ENCODE measurements around the gene TRIM15. TPM values are rescaled to one million over a fixed set of nuclear protein-coding genes. Genes with fewer than 3 reads are reported as not detected.

TRIM15 gene
- total RNA-seq, 1 experiment from 2014 or later = 0.20 TPM

DNA sequence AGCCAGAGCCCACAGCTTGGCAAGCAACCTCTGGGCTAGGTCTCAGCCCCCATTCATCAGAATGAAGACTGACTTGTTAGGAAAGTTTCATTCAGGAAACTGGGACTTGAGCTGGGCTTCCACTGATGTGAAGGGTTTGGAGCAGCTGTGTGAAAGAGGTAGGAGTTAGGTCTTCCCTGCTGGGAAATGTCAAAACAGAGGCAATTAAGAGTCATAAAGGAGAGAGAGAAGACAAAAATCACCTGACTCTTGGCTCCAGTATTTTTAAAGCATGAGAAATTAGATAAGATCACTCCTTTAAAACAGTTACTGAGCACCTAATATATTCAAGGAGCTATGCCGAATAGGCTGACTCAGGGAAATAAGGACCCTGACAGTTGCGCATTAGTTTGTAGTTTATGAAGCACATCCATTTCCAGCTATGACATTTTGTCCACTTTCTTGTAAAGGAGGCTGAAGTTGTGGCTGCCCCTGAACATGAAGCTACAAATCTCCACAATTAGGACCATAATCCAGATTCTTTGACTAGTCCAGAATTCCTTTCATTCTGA, 31.3 kb upstream of the TRIM15 start:
- H3K4ac ChIP-seq (ENCODE audit: low read depth, low read length) = no peak overlapping the region
- H3K18ac ChIP-seq (ENCODE audit: insufficient read length, low read depth, low read length) = no peak overlapping the region
- no peak overlapping the region for H4K5ac ChIP-seq (ENCODE audit: insufficient read length, low read depth, low read length)
- Mint-ChIP-seq H3K9me3 (no peaks in the 10 kb centered on the region), H3K4me1 (peaks cover 5 to 11% of the 10 kb centered on the region in 2 experiments), H3K4me3 (no peak overlapping the region), H3K27ac (no peak overlapping the region), H3K36me3 (ENCODE audit: insufficient read depth in 1 of 3, low read depth in 3 of 3) (no peaks in the 10 kb centered on the region), H3K27me3 (ENCODE audit: low read depth) (peaks cover 74% of the 10 kb centered on the region)
- H3K9ac ChIP-seq (ENCODE audit: extremely low read depth, insufficient read length, low read length) = no peak overlapping the region
- H4K8ac ChIP-seq (replicated peaks; ENCODE audit: insufficient read length, low read depth, low read length) = no peak overlapping the region
- TF ChIP-seq, protein P1, sequence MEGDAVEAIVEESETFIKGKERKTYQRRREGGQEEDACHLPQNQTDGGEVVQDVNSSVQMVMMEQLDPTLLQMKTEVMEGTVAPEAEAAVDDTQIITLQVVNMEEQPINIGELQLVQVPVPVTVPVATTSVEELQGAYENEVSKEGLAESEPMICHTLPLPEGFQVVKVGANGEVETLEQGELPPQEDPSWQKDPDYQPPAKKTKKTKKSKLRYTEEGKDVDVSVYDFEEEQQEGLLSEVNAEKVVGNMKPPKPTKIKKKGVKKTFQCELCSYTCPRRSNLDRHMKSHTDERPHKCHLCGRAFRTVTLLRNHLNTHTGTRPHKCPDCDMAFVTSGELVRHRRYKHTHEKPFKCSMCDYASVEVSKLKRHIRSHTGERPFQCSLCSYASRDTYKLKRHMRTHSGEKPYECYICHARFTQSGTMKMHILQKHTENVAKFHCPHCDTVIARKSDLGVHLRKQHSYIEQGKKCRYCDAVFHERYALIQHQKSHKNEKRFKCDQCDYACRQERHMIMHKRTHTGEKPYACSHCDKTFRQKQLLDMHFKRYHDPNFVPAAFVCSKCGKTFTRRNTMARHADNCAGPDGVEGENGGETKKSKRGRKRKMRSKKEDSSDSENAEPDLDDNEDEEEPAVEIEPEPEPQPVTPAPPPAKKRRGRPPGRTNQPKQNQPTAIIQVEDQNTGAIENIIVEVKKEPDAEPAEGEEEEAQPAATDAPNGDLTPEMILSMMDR (conservative IDR thresholded peaks at IDR 0.05) = no peak
- no peaks in the 10 kb centered on the region for H4K20me1 ChIP-seq (ENCODE audit: control insufficient read depth, insufficient read depth, insufficient read length)
- no peaks in the 10 kb centered on the region for H3K4me1 ChIP-seq (ENCODE audit: insufficient read depth, low read length)
- H2BK5ac ChIP-seq (ENCODE audit: insufficient read length, low read length) = no peak overlapping the region
- no peaks in the 10 kb centered on the region for H3K9me3 ChIP-seq (ENCODE audit: control insufficient read depth, low read depth, low read length)
- H3K79me2 ChIP-seq (ENCODE audit: insufficient read depth, low read length) = no peaks in the 10 kb centered on the region
- WGBS (ENCODE audit: extremely low coverage, insufficient read length, low lambda C conversion rate) = no CpG with 5 or more reads among the region's 2 CpGs
- peaks cover 13% of the 10 kb centered on the region; the same call in 1 of the 2 replicates for H3K27me3 ChIP-seq (ENCODE audit: insufficient read depth, low read length)
- no peak overlapping the region for H3K56ac ChIP-seq (ENCODE audit: insufficient read length, low read depth, low read length)
- no peak overlapping the region for H3T11ph ChIP-seq (ENCODE audit: low read length)
- no peak overlapping the region for H2BK20ac ChIP-seq (ENCODE audit: low read depth, low read length, poor library complexity, severe bottlenecking)
- H3K23ac ChIP-seq (ENCODE audit: insufficient read length, low read depth, low read length) = no peak overlapping the region
- H2BK12ac ChIP-seq (ENCODE audit: insufficient read length, low read depth, low read length) = no peak overlapping the region
- H3K27ac ChIP-seq (ENCODE audit: insufficient read length, low read depth, low read length) = no peak overlapping the region
- no peak overlapping the region for H3K14ac ChIP-seq (ENCODE audit: insufficient read depth, low read length)
- no peak overlapping the region for H4K91ac ChIP-seq (ENCODE audit: insufficient read length, low read depth, low read length)
- no peaks in the 10 kb centered on the region for H3K79me1 ChIP-seq (ENCODE audit: insufficient read depth, low read depth, low read length, poor library complexity, severe bottlenecking)
- no peak overlapping the region for H2BK120ac ChIP-seq (ENCODE audit: low read depth, low read length, poor library complexity, severe bottlenecking)
- H3K4me2 ChIP-seq (ENCODE audit: insufficient read depth, insufficient read length, low read length) = no peak overlapping the region
- no peak overlapping the region for H2AFZ ChIP-seq (ENCODE audit: low read length)
- peaks cover 9% of the 10 kb centered on the region for H3K23me2 ChIP-seq (ENCODE audit: insufficient read length, low read depth, low read length, poor library complexity, severe bottlenecking)
- no peak overlapping the region for H2BK15ac ChIP-seq (ENCODE audit: low read depth, low read length)
- no peak overlapping the region for H2AK5ac ChIP-seq (ENCODE audit: insufficient read length, low read length)
- no peak for DNase-seq

Measured in H9 (cell line).